ENCODE measurements around the gene LGR6. TPM values are rescaled to one million over a fixed set of nuclear protein-coding genes. Genes with fewer than 3 reads are reported as not detected.

Gene LGR6
- polyA plus RNA-seq, 1 donor from 2014 or later: not detected

DNA sequence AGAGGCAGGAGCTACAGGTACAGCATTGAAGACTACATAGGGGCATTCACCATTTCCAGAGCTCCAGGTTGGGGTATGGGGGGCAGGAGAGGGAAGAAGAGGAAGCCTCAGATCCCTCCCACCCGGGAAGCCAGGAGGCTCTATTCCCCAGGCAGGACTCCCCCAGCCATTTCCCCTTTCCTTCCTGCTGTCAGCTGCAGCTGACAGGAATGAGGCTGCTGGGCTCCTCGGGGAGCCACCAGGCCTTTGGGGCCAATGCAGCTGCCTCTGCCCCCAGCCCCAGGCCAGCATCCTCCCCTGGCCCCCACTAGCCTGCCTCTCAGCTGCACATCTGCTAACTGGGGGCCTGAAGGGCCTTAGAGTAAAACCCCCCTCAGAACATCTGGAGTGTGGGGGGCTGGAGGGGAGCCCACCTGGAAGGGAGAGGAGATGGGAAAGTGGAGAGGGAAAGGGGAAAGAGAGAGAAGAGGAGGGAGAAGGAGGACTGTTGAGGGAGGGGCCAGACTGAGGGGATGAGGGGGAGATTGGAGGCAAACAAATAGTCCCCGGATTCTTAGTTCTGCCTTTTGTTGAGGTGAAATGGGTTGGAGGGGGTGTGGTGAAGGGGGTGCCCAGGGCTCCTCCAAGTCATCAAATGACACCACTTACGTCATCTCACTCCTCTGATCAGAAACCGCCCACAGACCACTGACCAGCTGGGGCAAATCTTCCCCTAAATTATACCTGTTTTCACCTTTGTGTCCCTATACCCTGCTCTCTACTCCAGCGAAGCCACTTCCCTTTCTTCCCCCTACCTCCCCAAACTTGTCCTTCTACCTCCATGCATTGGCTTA is 58.0 kb downstream of the LGR6 start:
- Histone ChIP-seq H2AFZ (ENCODE audit: low read depth, low read length) (no peak overlapping the region), H3K9ac (ENCODE audit: low read length) (no peak overlapping the region), H3K9me3 (ENCODE audit: low read length) (no peaks in the 10 kb centered on the region), H3F3A (ENCODE audit: insufficient read depth, low read length, poor library complexity, severe bottlenecking) (no peaks in the 10 kb centered on the region), H3K36me3 (ENCODE audit: insufficient read depth, low read length) (no peaks in the 10 kb centered on the region), H3K79me2 (replicated peaks; ENCODE audit: insufficient read depth, low read length) (no peaks in the 10 kb centered on the region), H3K27ac (ENCODE audit: low read length) (no peak overlapping the region), H3K9me2 (ENCODE audit: insufficient read depth, low read length) (no peaks in the 10 kb centered on the region), H3K27me3 (ENCODE audit: insufficient read depth, low read depth, low read length) (no peaks in the 10 kb centered on the region), H3K4me2 (ENCODE audit: low read length) (no peak overlapping the region), H3K4me3 (ENCODE audit: low read length) (no peak overlapping the region), H4K20me1 (ENCODE audit: insufficient read depth) (no peaks in the 10 kb centered on the region)
- no peak for TF ChIP-seq EZH2 (IDR thresholded peaks at IDR 0.05; ENCODE audit: borderline replicate concordance, insufficient read depth, low read length, poor library complexity, severe bottlenecking)
- TF ChIP-seq EP300 (conservative IDR thresholded peaks at IDR 0.05; ENCODE audit: poor library complexity, severe bottlenecking): no peak
- TF ChIP-seq MXI1 (conservative IDR thresholded peaks at IDR 0.05; ENCODE audit: poor library complexity, severe bottlenecking): no peak
- TF ChIP-seq, protein P1, sequence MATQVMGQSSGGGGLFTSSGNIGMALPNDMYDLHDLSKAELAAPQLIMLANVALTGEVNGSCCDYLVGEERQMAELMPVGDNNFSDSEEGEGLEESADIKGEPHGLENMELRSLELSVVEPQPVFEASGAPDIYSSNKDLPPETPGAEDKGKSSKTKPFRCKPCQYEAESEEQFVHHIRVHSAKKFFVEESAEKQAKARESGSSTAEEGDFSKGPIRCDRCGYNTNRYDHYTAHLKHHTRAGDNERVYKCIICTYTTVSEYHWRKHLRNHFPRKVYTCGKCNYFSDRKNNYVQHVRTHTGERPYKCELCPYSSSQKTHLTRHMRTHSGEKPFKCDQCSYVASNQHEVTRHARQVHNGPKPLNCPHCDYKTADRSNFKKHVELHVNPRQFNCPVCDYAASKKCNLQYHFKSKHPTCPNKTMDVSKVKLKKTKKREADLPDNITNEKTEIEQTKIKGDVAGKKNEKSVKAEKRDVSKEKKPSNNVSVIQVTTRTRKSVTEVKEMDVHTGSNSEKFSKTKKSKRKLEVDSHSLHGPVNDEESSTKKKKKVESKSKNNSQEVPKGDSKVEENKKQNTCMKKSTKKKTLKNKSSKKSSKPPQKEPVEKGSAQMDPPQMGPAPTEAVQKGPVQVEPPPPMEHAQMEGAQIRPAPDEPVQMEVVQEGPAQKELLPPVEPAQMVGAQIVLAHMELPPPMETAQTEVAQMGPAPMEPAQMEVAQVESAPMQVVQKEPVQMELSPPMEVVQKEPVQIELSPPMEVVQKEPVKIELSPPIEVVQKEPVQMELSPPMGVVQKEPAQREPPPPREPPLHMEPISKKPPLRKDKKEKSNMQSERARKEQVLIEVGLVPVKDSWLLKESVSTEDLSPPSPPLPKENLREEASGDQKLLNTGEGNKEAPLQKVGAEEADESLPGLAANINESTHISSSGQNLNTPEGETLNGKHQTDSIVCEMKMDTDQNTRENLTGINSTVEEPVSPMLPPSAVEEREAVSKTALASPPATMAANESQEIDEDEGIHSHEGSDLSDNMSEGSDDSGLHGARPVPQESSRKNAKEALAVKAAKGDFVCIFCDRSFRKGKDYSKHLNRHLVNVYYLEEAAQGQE (IDR thresholded peaks at IDR 0.05; ENCODE audit: borderline replicate concordance): no peak
- no peak for TF ChIP-seq SMC3 (conservative IDR thresholded peaks at IDR 0.05; ENCODE audit: poor library complexity)
- TF ChIP-seq POLR2AphosphoS5 (IDR thresholded peaks at IDR 0.05): no peak
- no peak for TF ChIP-seq TAF1 (IDR thresholded peaks at IDR 0.05; ENCODE audit: low read depth)
- TF ChIP-seq RAD21 (conservative IDR thresholded peaks at IDR 0.05): no peak
- TF ChIP-seq, protein P2, sequence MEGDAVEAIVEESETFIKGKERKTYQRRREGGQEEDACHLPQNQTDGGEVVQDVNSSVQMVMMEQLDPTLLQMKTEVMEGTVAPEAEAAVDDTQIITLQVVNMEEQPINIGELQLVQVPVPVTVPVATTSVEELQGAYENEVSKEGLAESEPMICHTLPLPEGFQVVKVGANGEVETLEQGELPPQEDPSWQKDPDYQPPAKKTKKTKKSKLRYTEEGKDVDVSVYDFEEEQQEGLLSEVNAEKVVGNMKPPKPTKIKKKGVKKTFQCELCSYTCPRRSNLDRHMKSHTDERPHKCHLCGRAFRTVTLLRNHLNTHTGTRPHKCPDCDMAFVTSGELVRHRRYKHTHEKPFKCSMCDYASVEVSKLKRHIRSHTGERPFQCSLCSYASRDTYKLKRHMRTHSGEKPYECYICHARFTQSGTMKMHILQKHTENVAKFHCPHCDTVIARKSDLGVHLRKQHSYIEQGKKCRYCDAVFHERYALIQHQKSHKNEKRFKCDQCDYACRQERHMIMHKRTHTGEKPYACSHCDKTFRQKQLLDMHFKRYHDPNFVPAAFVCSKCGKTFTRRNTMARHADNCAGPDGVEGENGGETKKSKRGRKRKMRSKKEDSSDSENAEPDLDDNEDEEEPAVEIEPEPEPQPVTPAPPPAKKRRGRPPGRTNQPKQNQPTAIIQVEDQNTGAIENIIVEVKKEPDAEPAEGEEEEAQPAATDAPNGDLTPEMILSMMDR (IDR thresholded peaks at IDR 0.05; ENCODE audit: poor library complexity, severe bottlenecking): no peak

DNA sequence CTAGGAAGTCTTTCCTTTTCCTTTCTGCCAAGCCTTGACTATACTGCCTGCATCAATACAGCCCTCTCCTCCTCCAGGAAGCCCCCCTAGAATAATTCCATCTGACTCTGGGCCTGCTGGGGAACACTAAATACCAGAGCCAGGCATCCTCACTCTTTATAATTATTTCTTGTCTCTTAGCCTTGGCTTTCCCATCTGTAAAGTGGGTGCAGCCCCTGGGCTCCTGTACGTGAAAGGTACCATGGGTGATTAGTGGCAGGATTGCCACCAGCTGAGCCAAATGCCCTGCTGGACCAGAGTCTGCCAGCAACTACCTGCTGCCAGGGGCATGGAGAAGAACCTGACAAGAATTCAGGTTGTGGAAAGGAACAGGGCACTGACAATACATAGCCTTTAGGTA is 58.7 kb downstream of the LGR6 start:
- Histone ChIP-seq H3K36me3 (ENCODE audit: insufficient read depth, low read length) (no peaks in the 10 kb centered on the region), H3K79me2 (replicated peaks; ENCODE audit: insufficient read depth, low read length) (no peaks in the 10 kb centered on the region), H3K9ac (ENCODE audit: low read length) (no peak overlapping the region), H3K9me2 (ENCODE audit: insufficient read depth, low read length) (no peaks in the 10 kb centered on the region), H4K20me1 (ENCODE audit: insufficient read depth) (no peaks in the 10 kb centered on the region), H2AFZ (ENCODE audit: low read depth, low read length) (no peak overlapping the region), H3K9me3 (ENCODE audit: low read length) (no peaks in the 10 kb centered on the region), H3K27me3 (ENCODE audit: insufficient read depth, low read depth, low read length) (no peaks in the 10 kb centered on the region), H3K4me3 (ENCODE audit: low read length) (no peak overlapping the region), H3K27ac (ENCODE audit: low read length) (no peak overlapping the region), H3K4me2 (ENCODE audit: low read length) (no peak overlapping the region), H3F3A (ENCODE audit: insufficient read depth, low read length, poor library complexity, severe bottlenecking) (no peaks in the 10 kb centered on the region)
- TF ChIP-seq, protein P2 (IDR thresholded peaks at IDR 0.05; ENCODE audit: poor library complexity, severe bottlenecking): no peak
- no peak for TF ChIP-seq MXI1 (conservative IDR thresholded peaks at IDR 0.05; ENCODE audit: poor library complexity, severe bottlenecking)
- TF ChIP-seq POLR2AphosphoS5 (IDR thresholded peaks at IDR 0.05): no peak
- TF ChIP-seq, protein P1 (IDR thresholded peaks at IDR 0.05; ENCODE audit: borderline replicate concordance): no peak
- TF ChIP-seq TAF1 (IDR thresholded peaks at IDR 0.05; ENCODE audit: low read depth): no peak
- no peak for TF ChIP-seq EZH2 (IDR thresholded peaks at IDR 0.05; ENCODE audit: borderline replicate concordance, insufficient read depth, low read length, poor library complexity, severe bottlenecking)
- no peak for TF ChIP-seq SMC3 (conservative IDR thresholded peaks at IDR 0.05; ENCODE audit: poor library complexity)
- no peak for TF ChIP-seq RAD21 (conservative IDR thresholded peaks at IDR 0.05)
- no peak for TF ChIP-seq EP300 (conservative IDR thresholded peaks at IDR 0.05; ENCODE audit: poor library complexity, severe bottlenecking)
